HepG2 (cell line): ENCODE data around the gene ENO2. TPM values are rescaled to one million over a fixed set of nuclear protein-coding genes. Genes with fewer than 3 reads are reported as not detected.

Source experiments
- BHLHE40 ChIP-seq: IDR thresholded peaks from 2 replicates; pipeline ENCODE4 v1.6.1; 2011; ENCODE audit warnings: low read length, improper control_type of control experiment
- HDAC2 ChIP-seq: sonication (generic); formaldehyde crosslinking; IDR thresholded peaks from 2 replicates; pipeline ENCODE4 v1.4.0; 2020; ENCODE audit warnings: missing genetic modification reagents
- HNRNPH1 ChIP-seq: fragments of 200-400 bp; formaldehyde crosslinking; optimal IDR thresholded peaks from 2 replicates; pipeline ENCODE3; 2017; ENCODE audit warnings: mild to moderate bottlenecking, low read depth, low read length
- JARID2 ChIP-seq: sonication (generic); formaldehyde crosslinking; IDR thresholded peaks from 2 replicates; pipeline ENCODE4 v1.8.1; 2023; ENCODE audit warnings: missing genetic modification reagents, inconsistent platforms; ENCODE audit not compliant: insufficient replicate concordance
- KLF9 ChIP-seq: IDR thresholded peaks from 2 replicates; pipeline ENCODE4 v1.6.1; 2016; ENCODE audit warnings: low read depth
- RBFOX2 ChIP-seq: fragments of 200-400 bp; formaldehyde crosslinking; IDR thresholded peaks from 2 replicates; pipeline ENCODE4 v1.6.1; 2017; ENCODE audit warnings: low read depth, mild to moderate bottlenecking, low read length
- TAF1 ChIP-seq: sonication (generic); formaldehyde crosslinking; IDR thresholded peaks from 2 replicates; pipeline ENCODE4 v1.4.0; 2020; ENCODE audit warnings: missing genetic modification reagents
- TBX2 ChIP-seq: sonication (generic); formaldehyde crosslinking; IDR thresholded peaks from 2 replicates; pipeline ENCODE4 v1.5.0; 2020; ENCODE audit warnings: missing genetic modification reagents, mild to moderate bottlenecking, borderline replicate concordance
- ZNF326 ChIP-seq: sonication (generic); formaldehyde crosslinking; IDR thresholded peaks from 2 replicates; pipeline ENCODE4 v1.4.0; 2020; ENCODE audit warnings: missing genetic modification reagents, borderline replicate concordance
- ZNF644 ChIP-seq: IDR thresholded peaks from 2 replicates; pipeline ENCODE4 v1.6.1; 2016; ENCODE audit warnings: low read depth
- ZNF652 ChIP-seq: IDR thresholded peaks from 2 replicates; pipeline ENCODE4 v1.6.1; 2016; ENCODE audit warnings: low read depth, borderline replicate concordance
- ZNF766 ChIP-seq: sonication (generic); formaldehyde crosslinking; IDR thresholded peaks from 2 replicates; pipeline ENCODE4 v1.5.0; 2020; ENCODE audit warnings: missing genetic modification reagents, borderline replicate concordance
- ZNF773 ChIP-seq: sonication (generic); formaldehyde crosslinking; IDR thresholded peaks from 2 replicates; pipeline ENCODE4 v1.4.0; 2020; ENCODE audit warnings: missing genetic modification reagents, borderline replicate concordance
- polyA plus RNA-seq, 8 experiments: library from polyadenylated mRNA; depleted of rRNA in 3 of 8; stranded (reverse) in 7 of 8; unstranded in 1 of 8; fragments of >200 nt; fragmentation: Illumina TruSeq in 4 of 8; extraction: Trizol in 4 of 8; gene quantifications; 2 replicates each; pipeline versions ENCODE4 v1.2.1 to v1.2.3, GENCODE V29; 2011 to 2016; ENCODE audit warnings: low read depth in 4 of 8, missing spikeins in 1 of 8, mixed read lengths in 1 of 8; ENCODE audit not compliant: insufficient read depth in 1 of 8
- total RNA-seq, 5 experiments: library from RNA; depleted of rRNA; stranded (reverse); fragments of >200 nt; fragmentation: Illumina TruSeq; extraction: Trizol; gene quantifications; 2 replicates each; pipeline ENCODE4 v1.2.3, GENCODE V29; 2016; ENCODE audit warnings: low read depth in 1 of 5
- TF ChIP-seq, protein P1 (sequence below): sonication (generic); formaldehyde crosslinking; conservative IDR thresholded peaks from 2 replicates; pipeline ENCODE4 v1.8.0; 2022; ENCODE audit warnings: missing genetic modification reagents
- TF ChIP-seq, protein P2 (sequence below): IDR thresholded peaks from 2 replicates; pipeline ENCODE4 v1.6.1; 2016; ENCODE audit warnings: missing genetic modification reagents, missing compliant biosample characterization
- TF ChIP-seq, protein P3 (sequence below): sonication (generic); formaldehyde crosslinking; IDR thresholded peaks from 2 replicates; pipeline ENCODE4 v1.8.1; 2022; ENCODE audit warnings: low read depth, mild to moderate bottlenecking, missing genetic modification reagents
- TF ChIP-seq, protein P4 (sequence below): sonication (generic); formaldehyde crosslinking; IDR thresholded peaks from 2 replicates; pipeline ENCODE4 v1.4.0; 2020; ENCODE audit warnings: mild to moderate bottlenecking, missing genetic modification reagents, borderline replicate concordance

The ENO2 gene
- total and polyA plus RNA-seq, 2 of the 13 experiments (the other 11 are each of a cell fraction or from before 2014, with no cell fraction given), result 19.3 to 136 TPM

DNA sequence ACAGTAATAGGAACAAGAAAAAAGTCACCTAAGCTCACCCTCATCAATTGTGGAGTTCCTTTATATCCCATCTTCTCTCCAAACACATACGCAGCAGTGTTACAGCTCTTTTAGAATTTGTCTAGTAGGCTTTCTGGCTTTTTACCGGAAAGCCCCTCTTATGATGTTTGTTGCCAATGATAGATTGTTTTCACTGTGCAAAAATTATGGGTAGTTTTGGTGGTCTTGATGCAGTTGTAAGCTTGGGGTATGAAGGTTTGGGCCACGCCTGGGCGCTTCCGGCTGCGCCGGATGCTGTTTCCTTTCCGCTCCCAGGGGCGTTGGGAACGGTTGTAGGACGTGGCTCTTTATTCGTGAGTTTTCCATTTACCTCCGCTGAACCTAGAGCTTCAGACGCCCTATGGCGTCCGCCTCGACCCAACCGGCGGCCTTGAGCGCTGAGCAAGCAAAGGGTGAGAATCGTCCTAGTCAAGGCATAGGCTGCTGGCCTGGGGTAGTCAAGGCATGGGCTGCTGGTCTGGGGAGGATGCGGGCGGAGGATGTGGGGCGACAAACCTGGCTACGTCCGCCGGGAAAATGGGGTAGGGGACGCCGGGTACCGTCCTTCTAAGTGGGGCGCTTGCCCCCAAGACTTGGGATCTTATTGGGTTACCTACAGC is 29.5 kb downstream of the ENO2 start, which contains the start of the genes C12orf57 and RNU7-1 (continued):
- no peak for TF ChIP-seq ZNF652
- TF ChIP-seq TBX2, result no peak
- TF ChIP-seq ZNF326, result no peak
- TF ChIP-seq BHLHE40, result no peak
- no peak for TF ChIP-seq JARID2 (CRISPR knock-in tag)
- TF ChIP-seq ZNF773, result no peak
- TF ChIP-seq, protein P1, sequence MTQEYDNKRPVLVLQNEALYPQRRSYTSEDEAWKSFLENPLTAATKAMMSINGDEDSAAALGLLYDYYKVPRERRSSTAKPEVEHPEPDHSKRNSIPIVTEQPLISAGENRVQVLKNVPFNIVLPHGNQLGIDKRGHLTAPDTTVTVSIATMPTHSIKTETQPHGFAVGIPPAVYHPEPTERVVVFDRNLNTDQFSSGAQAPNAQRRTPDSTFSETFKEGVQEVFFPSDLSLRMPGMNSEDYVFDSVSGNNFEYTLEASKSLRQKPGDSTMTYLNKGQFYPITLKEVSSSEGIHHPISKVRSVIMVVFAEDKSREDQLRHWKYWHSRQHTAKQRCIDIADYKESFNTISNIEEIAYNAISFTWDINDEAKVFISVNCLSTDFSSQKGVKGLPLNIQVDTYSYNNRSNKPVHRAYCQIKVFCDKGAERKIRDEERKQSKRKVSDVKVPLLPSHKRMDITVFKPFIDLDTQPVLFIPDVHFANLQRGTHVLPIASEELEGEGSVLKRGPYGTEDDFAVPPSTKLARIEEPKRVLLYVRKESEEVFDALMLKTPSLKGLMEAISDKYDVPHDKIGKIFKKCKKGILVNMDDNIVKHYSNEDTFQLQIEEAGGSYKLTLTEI (CRISPR knock-in tag), result no peak
- peak; percentile 97 for TF ChIP-seq HNRNPH1
- peak; percentile 79; the same call in 1 of the 2 replicates for TF ChIP-seq HDAC2
- TF ChIP-seq ZNF644 (CRISPR knock-in tag), result no peak
- TF ChIP-seq KLF9 (CRISPR knock-in tag), result peak; percentile 98
- TF ChIP-seq, protein P2, sequence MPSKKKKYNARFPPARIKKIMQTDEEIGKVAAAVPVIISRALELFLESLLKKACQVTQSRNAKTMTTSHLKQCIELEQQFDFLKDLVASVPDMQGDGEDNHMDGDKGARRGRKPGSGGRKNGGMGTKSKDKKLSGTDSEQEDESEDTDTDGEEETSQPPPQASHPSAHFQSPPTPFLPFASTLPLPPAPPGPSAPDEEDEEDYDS (CRISPR knock-in tag), result peak; percentile 100
- 0 out of 2 replicates have a peak, but pooled peaks have one; percentile 50 for TF ChIP-seq ZNF766 (CRISPR knock-in tag)
- TF ChIP-seq, protein P3, sequence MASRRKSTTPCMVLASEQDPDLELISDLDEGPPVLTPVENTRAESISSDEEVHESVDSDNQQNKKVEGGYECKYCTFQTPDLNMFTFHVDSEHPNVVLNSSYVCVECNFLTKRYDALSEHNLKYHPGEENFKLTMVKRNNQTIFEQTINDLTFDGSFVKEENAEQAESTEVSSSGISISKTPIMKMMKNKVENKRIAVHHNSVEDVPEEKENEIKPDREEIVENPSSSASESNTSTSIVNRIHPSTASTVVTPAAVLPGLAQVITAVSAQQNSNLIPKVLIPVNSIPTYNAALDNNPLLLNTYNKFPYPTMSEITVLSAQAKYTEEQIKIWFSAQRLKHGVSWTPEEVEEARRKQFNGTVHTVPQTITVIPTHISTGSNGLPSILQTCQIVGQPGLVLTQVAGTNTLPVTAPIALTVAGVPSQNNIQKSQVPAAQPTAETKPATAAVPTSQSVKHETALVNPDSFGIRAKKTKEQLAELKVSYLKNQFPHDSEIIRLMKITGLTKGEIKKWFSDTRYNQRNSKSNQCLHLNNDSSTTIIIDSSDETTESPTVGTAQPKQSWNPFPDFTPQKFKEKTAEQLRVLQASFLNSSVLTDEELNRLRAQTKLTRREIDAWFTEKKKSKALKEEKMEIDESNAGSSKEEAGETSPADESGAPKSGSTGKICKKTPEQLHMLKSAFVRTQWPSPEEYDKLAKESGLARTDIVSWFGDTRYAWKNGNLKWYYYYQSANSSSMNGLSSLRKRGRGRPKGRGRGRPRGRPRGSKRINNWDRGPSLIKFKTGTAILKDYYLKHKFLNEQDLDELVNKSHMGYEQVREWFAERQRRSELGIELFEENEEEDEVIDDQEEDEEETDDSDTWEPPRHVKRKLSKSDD (CRISPR knock-in tag), result peak; percentile 83; the same call in 1 of the 2 replicates
- TF ChIP-seq, protein P4, sequence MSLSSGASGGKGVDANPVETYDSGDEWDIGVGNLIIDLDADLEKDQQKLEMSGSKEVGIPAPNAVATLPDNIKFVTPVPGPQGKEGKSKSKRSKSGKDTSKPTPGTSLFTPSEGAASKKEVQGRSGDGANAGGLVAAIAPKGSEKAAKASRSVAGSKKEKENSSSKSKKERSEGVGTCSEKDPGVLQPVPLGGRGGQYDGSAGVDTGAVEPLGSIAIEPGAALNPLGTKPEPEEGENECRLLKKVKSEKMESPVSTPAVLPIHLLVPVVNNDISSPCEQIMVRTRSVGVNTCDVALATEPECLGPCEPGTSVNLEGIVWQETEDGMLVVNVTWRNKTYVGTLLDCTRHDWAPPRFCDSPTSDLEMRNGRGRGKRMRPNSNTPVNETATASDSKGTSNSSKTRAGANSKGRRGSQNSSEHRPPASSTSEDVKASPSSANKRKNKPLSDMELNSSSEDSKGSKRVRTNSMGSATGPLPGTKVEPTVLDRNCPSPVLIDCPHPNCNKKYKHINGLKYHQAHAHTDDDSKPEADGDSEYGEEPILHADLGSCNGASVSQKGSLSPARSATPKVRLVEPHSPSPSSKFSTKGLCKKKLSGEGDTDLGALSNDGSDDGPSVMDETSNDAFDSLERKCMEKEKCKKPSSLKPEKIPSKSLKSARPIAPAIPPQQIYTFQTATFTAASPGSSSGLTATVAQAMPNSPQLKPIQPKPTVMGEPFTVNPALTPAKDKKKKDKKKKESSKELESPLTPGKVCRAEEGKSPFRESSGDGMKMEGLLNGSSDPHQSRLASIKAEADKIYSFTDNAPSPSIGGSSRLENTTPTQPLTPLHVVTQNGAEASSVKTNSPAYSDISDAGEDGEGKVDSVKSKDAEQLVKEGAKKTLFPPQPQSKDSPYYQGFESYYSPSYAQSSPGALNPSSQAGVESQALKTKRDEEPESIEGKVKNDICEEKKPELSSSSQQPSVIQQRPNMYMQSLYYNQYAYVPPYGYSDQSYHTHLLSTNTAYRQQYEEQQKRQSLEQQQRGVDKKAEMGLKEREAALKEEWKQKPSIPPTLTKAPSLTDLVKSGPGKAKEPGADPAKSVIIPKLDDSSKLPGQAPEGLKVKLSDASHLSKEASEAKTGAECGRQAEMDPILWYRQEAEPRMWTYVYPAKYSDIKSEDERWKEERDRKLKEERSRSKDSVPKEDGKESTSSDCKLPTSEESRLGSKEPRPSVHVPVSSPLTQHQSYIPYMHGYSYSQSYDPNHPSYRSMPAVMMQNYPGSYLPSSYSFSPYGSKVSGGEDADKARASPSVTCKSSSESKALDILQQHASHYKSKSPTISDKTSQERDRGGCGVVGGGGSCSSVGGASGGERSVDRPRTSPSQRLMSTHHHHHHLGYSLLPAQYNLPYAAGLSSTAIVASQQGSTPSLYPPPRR (CRISPR knock-in tag), result peak; percentile 78
- peak; percentile 91 for TF ChIP-seq RBFOX2
- peak; percentile 56; the same call in 1 of the 2 replicates for TF ChIP-seq TAF1 (CRISPR knock-in tag)
